Measurements from ENCODE around the gene ETV3L.

GRCh38 chr1:157106813-157107189, 7.2 kb upstream of the ETV3L start:
- TF ChIP-seq POLR2A (IDR thresholded peaks at IDR 0.05) (no peak), CTCF (IDR thresholded peaks at IDR 0.05) (no peak)

All from testis (tissue), 2 donors.